Measurements from ENCODE around the gene EVC.

DNA sequence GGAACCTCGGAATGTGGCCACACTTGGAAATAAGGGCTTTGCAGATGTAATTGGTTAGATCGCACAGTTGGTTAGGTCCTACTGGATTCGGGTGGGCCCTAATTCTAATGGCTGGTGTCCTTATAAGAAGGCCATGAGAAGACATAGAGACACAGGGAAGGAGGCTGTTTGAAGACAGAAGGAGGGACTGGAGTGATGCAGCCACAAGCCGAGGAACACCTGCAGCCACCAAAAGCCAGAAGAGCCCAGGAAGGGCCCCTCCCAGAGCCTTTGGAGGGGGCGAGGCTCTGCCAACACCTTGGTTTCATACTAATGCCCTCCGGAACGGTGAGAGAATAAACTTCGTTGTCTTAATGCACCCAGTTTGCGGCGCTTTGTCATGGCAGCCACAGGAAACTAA, 47.0 kb downstream of the EVC start:
- TF ChIP-seq GATA2 (IDR thresholded peaks at IDR 0.05; ENCODE audit: low read depth, low read length) (no peak), GATA3 (IDR thresholded peaks at IDR 0.05; ENCODE audit: low read depth, low read length) (no peak)

Measured in SH-SY5Y (cell line).